Panc1 (cell line): ENCODE results near the gene MAT2A.

Experiments
- POLR2AphosphoS5 ChIP-seq: IDR thresholded peaks from 2 replicates; pipeline ENCODE4 v1.6.1; 2012; ENCODE audit warnings: mild to moderate bottlenecking, low read depth, low read length, moderate library complexity
- SIN3A ChIP-seq: IDR thresholded peaks from 2 replicates; pipeline ENCODE4 v1.6.1; 2012; ENCODE audit warnings: low read depth, mild to moderate bottlenecking, low read length, moderate library complexity, borderline replicate concordance; ENCODE audit not compliant: insufficient read depth
- TCF7L2 ChIP-seq: IDR thresholded peaks from 2 replicates; pipeline ENCODE4 v1.6.1; 2011; ENCODE audit warnings: mild to moderate bottlenecking, low read depth, low read length, inconsistent platforms
- TF ChIP-seq, protein P1 (sequence below): fragments of 450-650 bp; IDR thresholded peaks from 2 replicates; pipeline ENCODE4 v1.5.1; 2017; ENCODE audit warnings: mild to moderate bottlenecking
- TF ChIP-seq, protein P2 (sequence below), 2 experiments: IDR thresholded peaks; 2 replicates each; pipeline ENCODE4 v1.6.1; 2011 to 2012; ENCODE audit warnings: low read depth in 2 of 2, control low read depth in 1 of 2, low read length in 1 of 2, mild to moderate bottlenecking in 1 of 2, moderate library complexity in 1 of 2; ENCODE audit not compliant: insufficient read depth in 1 of 2

DNA sequence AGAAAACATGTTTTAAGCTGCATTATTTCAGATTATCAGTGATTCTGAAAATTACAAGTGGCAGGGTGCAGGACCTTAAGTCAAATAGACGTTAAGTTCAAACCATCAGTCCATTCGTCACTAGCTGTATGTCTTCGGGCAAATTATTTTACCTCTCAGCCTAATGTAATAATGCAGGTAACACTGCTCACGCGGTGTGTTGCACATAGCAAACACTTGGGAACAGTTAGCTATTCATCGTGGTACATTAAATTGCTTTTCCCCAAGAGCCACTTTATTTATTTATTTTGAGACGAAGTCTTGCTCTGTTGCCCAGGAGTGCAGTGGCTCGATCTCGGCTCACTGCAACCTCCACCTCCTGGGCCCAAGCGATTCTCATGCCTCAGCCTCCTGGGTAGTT lies 10.1 kb downstream of the MAT2A start:
- TF ChIP-seq, protein P1, sequence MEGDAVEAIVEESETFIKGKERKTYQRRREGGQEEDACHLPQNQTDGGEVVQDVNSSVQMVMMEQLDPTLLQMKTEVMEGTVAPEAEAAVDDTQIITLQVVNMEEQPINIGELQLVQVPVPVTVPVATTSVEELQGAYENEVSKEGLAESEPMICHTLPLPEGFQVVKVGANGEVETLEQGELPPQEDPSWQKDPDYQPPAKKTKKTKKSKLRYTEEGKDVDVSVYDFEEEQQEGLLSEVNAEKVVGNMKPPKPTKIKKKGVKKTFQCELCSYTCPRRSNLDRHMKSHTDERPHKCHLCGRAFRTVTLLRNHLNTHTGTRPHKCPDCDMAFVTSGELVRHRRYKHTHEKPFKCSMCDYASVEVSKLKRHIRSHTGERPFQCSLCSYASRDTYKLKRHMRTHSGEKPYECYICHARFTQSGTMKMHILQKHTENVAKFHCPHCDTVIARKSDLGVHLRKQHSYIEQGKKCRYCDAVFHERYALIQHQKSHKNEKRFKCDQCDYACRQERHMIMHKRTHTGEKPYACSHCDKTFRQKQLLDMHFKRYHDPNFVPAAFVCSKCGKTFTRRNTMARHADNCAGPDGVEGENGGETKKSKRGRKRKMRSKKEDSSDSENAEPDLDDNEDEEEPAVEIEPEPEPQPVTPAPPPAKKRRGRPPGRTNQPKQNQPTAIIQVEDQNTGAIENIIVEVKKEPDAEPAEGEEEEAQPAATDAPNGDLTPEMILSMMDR, result no peak
- TF ChIP-seq POLR2AphosphoS5, result no peak
- TF ChIP-seq, protein P2, sequence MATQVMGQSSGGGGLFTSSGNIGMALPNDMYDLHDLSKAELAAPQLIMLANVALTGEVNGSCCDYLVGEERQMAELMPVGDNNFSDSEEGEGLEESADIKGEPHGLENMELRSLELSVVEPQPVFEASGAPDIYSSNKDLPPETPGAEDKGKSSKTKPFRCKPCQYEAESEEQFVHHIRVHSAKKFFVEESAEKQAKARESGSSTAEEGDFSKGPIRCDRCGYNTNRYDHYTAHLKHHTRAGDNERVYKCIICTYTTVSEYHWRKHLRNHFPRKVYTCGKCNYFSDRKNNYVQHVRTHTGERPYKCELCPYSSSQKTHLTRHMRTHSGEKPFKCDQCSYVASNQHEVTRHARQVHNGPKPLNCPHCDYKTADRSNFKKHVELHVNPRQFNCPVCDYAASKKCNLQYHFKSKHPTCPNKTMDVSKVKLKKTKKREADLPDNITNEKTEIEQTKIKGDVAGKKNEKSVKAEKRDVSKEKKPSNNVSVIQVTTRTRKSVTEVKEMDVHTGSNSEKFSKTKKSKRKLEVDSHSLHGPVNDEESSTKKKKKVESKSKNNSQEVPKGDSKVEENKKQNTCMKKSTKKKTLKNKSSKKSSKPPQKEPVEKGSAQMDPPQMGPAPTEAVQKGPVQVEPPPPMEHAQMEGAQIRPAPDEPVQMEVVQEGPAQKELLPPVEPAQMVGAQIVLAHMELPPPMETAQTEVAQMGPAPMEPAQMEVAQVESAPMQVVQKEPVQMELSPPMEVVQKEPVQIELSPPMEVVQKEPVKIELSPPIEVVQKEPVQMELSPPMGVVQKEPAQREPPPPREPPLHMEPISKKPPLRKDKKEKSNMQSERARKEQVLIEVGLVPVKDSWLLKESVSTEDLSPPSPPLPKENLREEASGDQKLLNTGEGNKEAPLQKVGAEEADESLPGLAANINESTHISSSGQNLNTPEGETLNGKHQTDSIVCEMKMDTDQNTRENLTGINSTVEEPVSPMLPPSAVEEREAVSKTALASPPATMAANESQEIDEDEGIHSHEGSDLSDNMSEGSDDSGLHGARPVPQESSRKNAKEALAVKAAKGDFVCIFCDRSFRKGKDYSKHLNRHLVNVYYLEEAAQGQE (IDR thresholded peaks at IDR 0.05; ENCODE audit: insufficient read depth in 1 of 2, low read depth in 2 of 2, low read length in 1 of 2), result no peak
- TF ChIP-seq SIN3A, result no peak
- TF ChIP-seq TCF7L2, result no peak
